H1 (cell line): ENCODE data around the gene ADIPOR2. TPM values are rescaled to one million over a fixed set of nuclear protein-coding genes. Genes with fewer than 3 reads are reported as not detected.

Source experiments
- CTCF ChIA-PET: fragments of 300-600 bp; sonication (Branson Sonifier 250); formaldehyde crosslinking; loops from one replicate; lab custom pipeline; 2021; ENCODE audit not compliant: partially characterized antibody; lab: Charles Lee
- POLR2A ChIA-PET: fragments of 300-600 bp; sonication (Branson Sonifier 250); formaldehyde crosslinking; loops from one replicate; lab custom pipeline; 2021; ENCODE audit warnings: inconsistent platforms; ENCODE audit not compliant: partially characterized antibody; lab: Charles Lee
- DNase-seq, 2 experiments: peaks; one replicate each; pipeline versions ENCODE4 v3.0.0 to v3.0.0-alpha.2; 2010 to 2022; ENCODE audit warnings: low spot score in 2 of 2, low read depth in 1 of 2, mixed read lengths in 1 of 2
- FAIRE-seq: peaks from 2 replicates; lab custom pipeline; 2011; peaks lifted over from hg19 to GRCh38; lab: Jason Lieb, UNC
- H2AFZ ChIP-seq: 2 replicates; pipeline ENCODE4 v1.8.1; 2012; ENCODE audit warnings: low read length, inconsistent platforms
- H2AK5ac ChIP-seq: 2 replicates; pipeline ENCODE4 v1.6.1; 2013; ENCODE audit warnings: low read depth, low read length
- H2BK120ac ChIP-seq: replicated peaks from 2 replicates; pipeline ENCODE3; 2013; ENCODE audit warnings: low read depth, low read length, inconsistent platforms
- H2BK12ac ChIP-seq: 2 replicates; pipeline ENCODE4 v1.6.1; 2013; ENCODE audit warnings: low read depth, low read length
- H2BK15ac ChIP-seq: 2 replicates; pipeline ENCODE4 v1.6.1; 2013; ENCODE audit warnings: low read length
- H2BK20ac ChIP-seq: 2 replicates; pipeline ENCODE4 v1.6.1; 2013; ENCODE audit warnings: low read length
- H2BK5ac ChIP-seq: 2 replicates; pipeline ENCODE4 v1.6.1; 2013; ENCODE audit warnings: low read depth, low read length
- H3K14ac ChIP-seq: 2 replicates; pipeline ENCODE4 v1.6.1; 2013; ENCODE audit warnings: inconsistent platforms; ENCODE audit not compliant: insufficient read length
- H3K18ac ChIP-seq: 2 replicates; pipeline ENCODE4 v1.6.1; 2013; ENCODE audit warnings: low read length; ENCODE audit errors: extremely low read depth
- H3K23ac ChIP-seq: 2 replicates; pipeline ENCODE4 v1.6.1; 2013; ENCODE audit warnings: inconsistent platforms; ENCODE audit not compliant: insufficient read length
- H3K23me2 ChIP-seq: 2 replicates; pipeline ENCODE4 v1.6.1; 2013; ENCODE audit warnings: low read depth, low read length
- H3K27ac ChIP-seq: 2 replicates; pipeline ENCODE4 v1.6.1; 2011; ENCODE audit warnings: low read depth, low read length, inconsistent platforms
- H3K27me3 ChIP-seq, 4 experiments: replicated peaks in 1 of 4; 1 replicate in 1 of 4; 2 replicates in 3 of 4; pipeline versions ENCODE4 v1.6.1 to v1.8.1; 2011 to 2013; ENCODE audit warnings: low read length in 3 of 4, mild to moderate bottlenecking in 3 of 4, inconsistent platforms in 2 of 4, mixed read lengths in 2 of 4, moderate library complexity in 1 of 4; ENCODE audit not compliant: control insufficient read depth in 3 of 4, insufficient read depth in 3 of 4; ENCODE audit errors: extremely low read depth in 1 of 4
- H3K36me3 ChIP-seq, 4 experiments: 2 replicates each; pipeline versions ENCODE4 v1.6.1 to v1.8.1; 2011 to 2013; ENCODE audit warnings: mild to moderate bottlenecking in 4 of 4, low read length in 3 of 4, moderate library complexity in 2 of 4, control low read depth in 1 of 4, inconsistent platforms in 1 of 4; ENCODE audit not compliant: insufficient read depth in 4 of 4, control insufficient read depth in 2 of 4
- H3K4ac ChIP-seq: replicated peaks from 2 replicates; pipeline ENCODE3; 2013; ENCODE audit warnings: low read length, low read depth, mixed read lengths, inconsistent platforms; ENCODE audit not compliant: insufficient read length
- H3K4me1 ChIP-seq, 4 experiments: replicated peaks in 1 of 4; 1 replicate in 1 of 4; 2 replicates in 3 of 4; pipeline versions ENCODE4 v1.6.1 to v1.8.1; 2011 to 2013; ENCODE audit warnings: low read length in 3 of 4, inconsistent platforms in 2 of 4, mixed read lengths in 1 of 4; ENCODE audit not compliant: insufficient read depth in 4 of 4, control insufficient read depth in 3 of 4
- H3K4me2 ChIP-seq, 2 experiments: 2 replicates each; pipeline versions ENCODE4 v1.6.1 to v1.8.1; 2011 to 2013; ENCODE audit warnings: low read depth in 2 of 2, low read length in 2 of 2, control low read depth in 1 of 2, inconsistent platforms in 1 of 2, mild to moderate bottlenecking in 1 of 2; ENCODE audit not compliant: insufficient read depth in 1 of 2
- H3K4me3 ChIP-seq, 4 experiments: fragments of 200-600, 300-600 bp in 1 of 4; sonication (generic), shearing (Covaris generic), sonication (Bioruptor Twin) in 1 of 4; 2 replicates each; pipeline versions ENCODE4 v1.5.1 to v1.8.1; 2011 to 2016; ENCODE audit warnings: low read length in 4 of 4, low read depth in 3 of 4, control low read depth in 2 of 4, inconsistent platforms in 2 of 4, mild to moderate bottlenecking in 2 of 4, mixed read lengths in 1 of 4, moderate library complexity in 1 of 4; ENCODE audit not compliant: insufficient read depth in 2 of 4; ENCODE audit errors: extremely low read depth in 1 of 4
- H3K56ac ChIP-seq: replicated peaks from 2 replicates; pipeline ENCODE3; 2013; ENCODE audit warnings: low read depth, mild to moderate bottlenecking, mixed read lengths, low read length, inconsistent platforms; ENCODE audit not compliant: insufficient read length
- H3K79me1 ChIP-seq: 2 replicates; pipeline ENCODE4 v1.6.1; 2013; ENCODE audit warnings: low read depth, low read length, control low read depth
- H3K79me2 ChIP-seq, 2 experiments: 2 replicates each; pipeline versions ENCODE4 v1.6.1 to v1.8.1; 2012 to 2013; ENCODE audit warnings: low read length in 2 of 2, mild to moderate bottlenecking in 2 of 2, inconsistent platforms in 1 of 2; ENCODE audit not compliant: insufficient read depth in 2 of 2, control insufficient read depth in 1 of 2
- H3K9ac ChIP-seq, 4 experiments: replicated peaks in 1 of 4; 1 replicate in 1 of 4; 2 replicates in 3 of 4; pipeline versions ENCODE4 v1.6.1 to v1.8.1; 2011 to 2013; ENCODE audit warnings: low read depth in 3 of 4, low read length in 3 of 4, control low read depth in 2 of 4, mild to moderate bottlenecking in 2 of 4, moderate library complexity in 2 of 4, inconsistent platforms in 1 of 4; ENCODE audit errors: extremely low read depth in 1 of 4
- H3K9me3 ChIP-seq, 2 experiments: 2 replicates each; pipeline versions ENCODE4 v1.6.1 to v1.8.1; 2012 to 2013; ENCODE audit warnings: mild to moderate bottlenecking in 2 of 2, moderate library complexity in 2 of 2, control low read depth in 1 of 2, inconsistent platforms in 1 of 2, low read depth in 1 of 2, low read length in 1 of 2, mixed read lengths in 1 of 2; ENCODE audit not compliant: insufficient read depth in 2 of 2
- H4K20me1 ChIP-seq, 2 experiments: replicated peaks in 1 of 2; 2 replicates each; pipeline versions ENCODE3 to v1.8.1; 2011 to 2013; ENCODE audit warnings: inconsistent platforms in 2 of 2, low read length in 2 of 2, mild to moderate bottlenecking in 1 of 2; ENCODE audit not compliant: insufficient read depth in 2 of 2, control insufficient read depth in 1 of 2
- H4K5ac ChIP-seq: 2 replicates; pipeline ENCODE4 v1.6.1; 2013; ENCODE audit warnings: low read length, low read depth, mixed read lengths, inconsistent platforms; ENCODE audit not compliant: insufficient read length
- H4K8ac ChIP-seq: 2 replicates; pipeline ENCODE4 v1.8.0; 2013; ENCODE audit warnings: mild to moderate bottlenecking, moderate library complexity, low read length, inconsistent platforms; ENCODE audit not compliant: insufficient read depth; ENCODE audit errors: extremely low read depth
- H4K91ac ChIP-seq: replicated peaks from 2 replicates; pipeline ENCODE3; 2013; ENCODE audit warnings: low read length, mixed read lengths, inconsistent platforms; ENCODE audit not compliant: insufficient read length
- GABPA ChIP-seq: IDR thresholded peaks from 2 replicates; pipeline ENCODE4 v1.6.1; 2011; ENCODE audit warnings: mild to moderate bottlenecking, low read length, moderate library complexity, borderline replicate concordance; ENCODE audit not compliant: insufficient read depth
- SIRT6 ChIP-seq: IDR thresholded peaks from one replicate; pipeline ENCODE4 v1.7.1; 2012; ENCODE audit warnings: low read length, inconsistent platforms
- WGBS, 2 experiments: shearing (Covaris generic) in 1 of 2; methylation state at CpG; one replicate each; pipeline versions ENCODE4 v1.1.6 to v1.1.7; 2013 to 2015; ENCODE audit warnings: low lambda C conversion rate in 2 of 2, mixed read lengths in 2 of 2, inconsistent platforms in 1 of 2, low coverage in 1 of 2, missing lambda C conversion rate in 1 of 2; ENCODE audit not compliant: insufficient replicate concordance in 2 of 2, insufficient coverage in 1 of 2, insufficient read length in 1 of 2; ENCODE audit errors: extremely low coverage in 1 of 2, missing lambda C conversion rate in 1 of 2; 5-methylcytosine and 5-hydroxymethylcytosine counted together
- polyA plus RNA-seq, 7 experiments: library from polyadenylated mRNA; depleted of rRNA in 3 of 7; stranded (reverse) in 5 of 7; unstranded in 2 of 7; fragments of >200 nt in 5 of 7; fragments of 200-250 nt in 2 of 7; gene quantifications; 1 replicate in 5 of 7; 2 replicates in 1 of 7; 4 replicates in 1 of 7; pipeline versions ENCODE4 v1.2.1 to v1.2.3, GENCODE V29; 2011 to 2013; ENCODE audit warnings: missing spikeins in 2 of 7, mixed read lengths in 2 of 7
- total RNA-seq: library from RNA; stranded (reverse); fragmentation: NEBNext Ultra II Directional; extraction: Animal tissue kit (Norgen Biotek cat#: 25700); gene quantifications from 2 replicates; pipeline ENCODE4 v1.2.1, GENCODE V29; 2021

ADIPOR2 gene
- total and polyA plus RNA-seq, 2 of the 8 experiments (the other 6 are each of a cell fraction or from before 2014, with no cell fraction given): 17.5 to 50.8 TPM

GRCh38 chr12:1643905-1644533 lies 46.9 kb upstream of the ADIPOR2 start:
- no peaks in the 10 kb centered on the region for H3K79me1 ChIP-seq
- H3K79me2 ChIP-seq: no peaks in the 10 kb centered on the region
- no peaks in the 10 kb centered on the region for H3K36me3 ChIP-seq
- H3K27ac ChIP-seq: no peak overlapping the region
- H4K20me1 ChIP-seq: no peaks in the 10 kb centered on the region
- no peak overlapping the region for H2BK20ac ChIP-seq
- H2BK5ac ChIP-seq: no peak overlapping the region
- no peak overlapping the region for H2AFZ ChIP-seq
- no peak overlapping the region for H2AK5ac ChIP-seq
- H3K4me2 ChIP-seq: no peak overlapping the region
- no peak overlapping the region for H3K23ac ChIP-seq
- H3K14ac ChIP-seq: no peak overlapping the region
- no peak for TF ChIP-seq SIRT6
- no peak for TF ChIP-seq GABPA
- no peak overlapping the region for H4K91ac ChIP-seq
- H3K4ac ChIP-seq: no peak overlapping the region
- H4K5ac ChIP-seq: no peak overlapping the region
- H3K27me3 ChIP-seq: peaks cover 0 to 4% (median 2%) of the 10 kb centered on the region in 4 experiments; a peak in 2 of 7 replicates
- no peaks in the 10 kb centered on the region for H3K9me3 ChIP-seq
- no peak overlapping the region for H3K18ac ChIP-seq
- H2BK12ac ChIP-seq: no peak overlapping the region
- CTCF ChIA-PET: interaction anchor here (0.5 to 18.8 kb wide), 9 partner anchors 9 to 296 kb away, joined by 3 to 265 read pairs (median 9); partner anchors contain the start of gene WNT5B
- no peak overlapping the region for H3K4me3 ChIP-seq
- no peak overlapping the region for H3K56ac ChIP-seq
- FAIRE-seq: no peak
- no peak for DNase-seq
- peaks cover 0 to 8% (median 0%) of the 10 kb centered on the region in 4 experiments; a peak in 2 of 7 replicates for H3K4me1 ChIP-seq
- H4K8ac ChIP-seq: no peak overlapping the region; the same call in 1 of the 2 replicates
- 84% methylated on average over 7 of the region's 7 CpGs; no CpG with 5 or more reads in 1 of the 2 experiments for WGBS, 2 experiments
- no peak overlapping the region for H2BK15ac ChIP-seq
- H3K23me2 ChIP-seq: peaks cover 2% of the 10 kb centered on the region; the same call in 1 of the 2 replicates
- H3K9ac ChIP-seq: no peak overlapping the region
- POLR2A ChIA-PET: interaction anchor here (0.8 to 1.8 kb wide), 2 partner anchors 128 to 147 kb away, joined by 3 read pairs; no protein-coding TSS in a partner anchor
- no peak overlapping the region for H2BK120ac ChIP-seq
